Measurements from ENCODE around the gene TMPRSS6.

TMPRSS6 gene

DNA sequence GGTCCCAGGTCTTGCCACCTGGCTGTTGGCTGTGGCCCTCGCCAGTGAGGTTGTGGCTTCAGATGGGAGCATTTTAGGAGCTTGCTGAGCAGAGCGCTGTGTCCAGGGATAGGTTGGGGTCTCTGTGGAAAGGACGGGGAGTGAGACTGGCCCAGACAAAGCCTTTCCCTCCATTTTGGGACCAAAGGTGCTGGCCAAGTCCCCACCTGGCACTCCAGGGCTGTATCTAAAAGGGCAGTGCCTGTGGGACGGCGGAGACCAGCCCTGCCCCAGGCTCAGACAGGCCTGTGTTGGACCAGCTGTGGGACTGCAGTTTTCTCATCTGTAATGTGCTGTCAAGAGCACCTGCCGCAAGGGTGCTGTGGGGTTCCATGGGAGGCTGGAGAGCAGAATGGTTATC, 62.9 kb downstream of the TMPRSS6 start:
- no peak for DNase-seq

DNA sequence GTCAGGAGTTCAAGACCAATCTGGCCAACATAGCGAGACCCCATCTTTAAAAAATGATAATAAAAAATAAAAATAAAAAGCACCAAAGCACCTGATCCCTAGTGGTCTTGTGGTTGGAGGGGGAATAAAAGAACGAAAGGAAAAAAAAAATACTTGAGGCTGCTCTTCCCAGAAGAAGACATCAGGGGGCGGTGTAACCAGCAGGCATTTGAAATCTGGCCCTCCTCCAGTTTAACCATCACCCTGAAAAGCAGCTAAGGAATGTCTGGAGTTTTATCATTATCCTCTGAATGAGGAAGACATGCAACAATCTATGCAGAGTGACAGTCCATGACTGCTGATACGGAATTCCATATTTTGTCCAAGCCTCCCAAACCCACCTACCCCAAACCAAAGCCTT, 63.6 kb downstream of the TMPRSS6 start:
- no peak for DNase-seq

DNA sequence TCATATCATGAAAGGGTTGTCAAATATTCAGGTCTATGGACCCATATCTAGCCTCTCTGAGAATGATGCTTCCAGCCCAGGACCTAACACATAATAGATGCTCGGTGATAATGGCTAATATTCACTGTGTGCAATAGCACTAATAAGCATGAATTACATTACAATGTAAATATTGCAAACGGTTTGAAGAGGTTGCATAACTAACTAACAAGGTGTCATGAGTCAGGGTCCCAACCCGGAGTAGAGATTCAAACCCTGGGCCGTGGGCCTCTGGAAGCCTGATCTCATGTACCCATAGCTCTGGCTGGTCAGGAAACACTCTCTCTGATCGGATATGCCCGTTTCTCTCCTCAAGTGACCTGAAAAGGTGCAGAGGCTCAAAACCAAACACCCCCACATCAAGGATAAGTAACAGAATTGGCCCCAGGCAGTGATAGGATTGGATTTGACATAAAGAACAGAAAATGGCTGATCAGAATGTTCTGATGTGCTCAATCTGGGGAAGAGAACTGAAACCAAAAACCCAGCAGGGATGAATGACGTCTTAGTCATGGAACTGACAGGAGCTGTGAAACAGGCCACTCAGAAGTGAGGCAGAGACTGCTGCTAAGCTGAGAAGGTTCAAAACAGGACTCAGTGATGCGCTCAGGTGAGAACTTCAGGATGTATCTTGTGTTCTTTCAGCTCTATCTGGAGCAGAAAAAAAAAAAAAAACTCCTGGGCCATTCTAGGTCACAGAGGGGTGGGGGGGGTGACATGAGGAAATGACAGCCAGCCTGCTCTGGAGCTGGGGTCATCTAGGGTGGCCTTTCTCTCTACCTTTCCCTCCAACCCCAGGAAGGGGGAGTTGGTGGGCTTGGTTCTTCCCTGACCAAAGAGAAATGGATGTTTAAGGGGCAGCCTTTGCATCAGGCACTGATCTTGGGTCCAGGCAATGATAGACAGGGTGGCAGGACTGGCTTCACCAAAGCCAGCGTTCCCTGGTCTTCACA, 64.6 kb downstream of the TMPRSS6 start:
- no peak for DNase-seq

GRCh38 chr22:37043828-37044538, 65.5 kb downstream of the TMPRSS6 start:
- no peak for DNase-seq

- DNase-seq: no peak
These were observed 66.2 kb downstream of the TMPRSS6 start for GRCh38 chr22:37043209-37043827.

DNA sequence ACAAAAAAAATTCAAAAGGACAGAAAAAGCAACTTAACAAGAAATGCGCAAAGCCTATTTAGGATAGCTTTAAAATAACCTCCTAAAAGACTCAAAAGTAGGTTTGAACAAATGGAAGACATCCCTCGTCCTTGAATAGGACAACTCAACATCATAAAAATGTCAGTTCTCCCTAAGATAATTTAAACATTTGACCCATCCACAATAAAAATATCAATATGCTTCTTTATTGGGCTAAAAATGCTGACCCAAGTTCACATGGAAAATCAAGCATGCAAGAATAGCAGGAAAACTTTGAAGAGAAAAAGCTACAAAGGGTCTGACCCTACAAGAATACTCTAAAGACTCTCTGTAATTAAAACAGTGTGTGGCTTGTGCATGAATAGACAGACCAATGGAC, 70.0 kb downstream of the TMPRSS6 start:
- DNase-seq: no peak

GRCh38 chr22:37037669-37038068, 71.8 kb downstream of the TMPRSS6 start:
- DNase-seq: no peak

DNA sequence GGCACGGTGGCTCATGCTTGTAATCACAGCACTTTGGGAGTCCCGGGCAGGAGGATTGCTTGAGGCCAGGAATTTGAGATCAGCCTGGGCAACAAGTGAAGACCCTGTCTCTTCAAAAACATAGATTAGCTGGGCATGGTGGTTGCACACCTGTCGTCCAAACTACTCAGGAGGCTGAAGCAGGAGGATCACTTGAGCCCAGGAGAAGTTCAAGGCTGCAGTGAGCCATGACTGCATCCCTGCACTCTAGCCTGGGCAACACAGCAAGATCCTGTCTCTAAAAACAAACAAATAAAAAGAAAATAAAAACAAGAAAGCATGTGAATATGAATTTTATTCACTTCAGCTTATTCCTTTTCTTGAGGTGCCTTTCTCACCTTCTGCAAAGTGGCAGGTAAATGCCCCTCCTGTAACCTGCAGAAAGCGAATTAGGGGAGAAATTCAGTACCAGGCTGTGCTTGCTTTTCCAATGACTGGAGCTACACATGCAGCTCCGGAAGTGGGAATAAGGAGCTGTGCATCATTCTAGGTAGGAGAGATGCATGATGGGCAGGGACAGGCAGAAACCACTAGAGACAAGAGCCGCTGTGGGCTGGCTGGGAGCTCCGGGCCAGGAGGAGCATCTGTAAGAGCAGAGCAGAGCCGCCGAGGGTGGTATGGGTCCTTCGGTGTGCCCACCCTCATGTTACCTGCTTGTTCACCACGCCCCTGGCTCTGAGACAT, 72.7 kb downstream of the TMPRSS6 start:
- DNase-seq: no peak

GRCh38 chr22:37033605-37034430, 75.7 kb downstream of the TMPRSS6 start:
- no peak for DNase-seq

DNA sequence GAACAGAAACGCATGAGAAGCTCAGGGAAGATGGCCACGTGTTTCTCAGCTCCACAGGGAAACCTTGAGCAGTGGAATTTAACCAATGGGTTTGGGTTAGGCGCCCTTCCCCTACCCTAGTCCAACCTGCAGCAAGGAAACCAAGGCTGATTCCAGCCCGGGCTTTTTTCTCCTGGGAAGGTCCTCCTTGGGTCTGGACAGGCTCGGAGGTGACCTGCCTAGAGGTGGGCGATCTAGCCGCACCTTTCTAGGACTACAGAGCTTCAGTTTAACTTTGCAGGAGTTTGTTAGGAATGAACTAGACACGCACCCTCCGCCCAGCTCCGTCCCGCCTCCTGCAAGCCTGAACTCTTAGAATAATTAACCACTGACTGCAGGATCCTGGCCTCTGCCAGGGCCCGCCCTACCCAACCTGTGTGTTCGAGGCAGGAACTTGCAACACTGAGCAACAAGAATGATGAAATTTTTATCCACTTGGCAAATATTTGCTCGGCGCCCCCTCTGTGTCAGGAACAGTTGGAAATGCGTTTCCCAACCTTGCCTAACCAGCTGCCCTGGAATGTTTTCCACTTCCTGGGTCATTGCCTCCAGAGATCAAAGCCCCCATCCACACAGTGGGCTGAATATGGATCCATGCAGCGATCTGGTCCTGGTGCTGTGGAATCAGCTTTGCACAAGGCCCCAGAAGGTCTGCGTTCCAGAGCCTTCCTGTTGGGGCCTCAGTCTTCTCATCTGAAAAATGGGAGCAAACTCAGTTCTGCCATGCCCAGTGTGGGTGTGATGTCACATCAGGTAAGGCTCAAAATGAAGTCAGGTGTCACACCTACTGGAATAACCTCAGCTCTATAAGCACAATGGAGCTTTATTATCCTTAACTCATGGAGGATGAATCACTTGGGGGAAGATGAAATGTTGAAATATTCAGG, 76.7 kb downstream of the TMPRSS6 start:
- no peak for DNase-seq

- DNase-seq: no peak
These were observed 77.4 kb downstream of the TMPRSS6 start for GRCh38 chr22:37032134-37032534.

DNA sequence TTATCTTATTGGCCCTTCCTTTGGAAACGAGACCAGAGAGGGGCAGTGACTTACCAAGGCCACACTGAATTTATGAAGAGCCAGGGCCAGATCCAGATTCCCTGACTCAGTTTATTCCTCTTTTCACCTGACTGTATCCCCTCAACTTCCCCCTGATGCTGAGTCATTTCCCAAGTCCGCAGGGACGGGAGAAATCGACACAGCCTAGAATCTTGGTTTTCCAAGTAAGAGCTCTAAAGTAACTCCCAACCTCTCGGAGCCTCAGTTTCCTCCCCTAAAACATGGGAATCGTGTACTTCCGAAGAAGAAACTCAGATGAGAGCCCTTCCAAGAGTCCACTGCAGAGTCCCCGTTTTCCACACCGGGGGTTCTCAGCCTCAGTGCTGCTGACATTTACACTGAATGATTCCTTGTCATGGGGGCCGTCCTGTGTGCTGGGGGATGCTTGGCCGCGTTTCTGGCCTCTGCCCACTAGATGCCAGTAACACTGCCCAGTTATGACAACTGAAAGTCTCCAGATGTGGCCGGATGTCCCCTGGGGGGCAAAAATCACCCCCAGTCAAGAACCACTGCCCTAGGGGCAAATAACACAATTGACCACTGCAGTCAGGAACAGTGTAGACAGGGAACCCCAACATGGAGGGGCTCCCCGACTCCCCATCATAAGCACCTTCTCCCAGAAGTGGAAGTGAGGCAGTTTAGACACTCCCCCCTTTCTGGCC, 78.8 kb downstream of the TMPRSS6 start:
- no peak for DNase-seq

GRCh38 chr22:37028692-37029674, 80.5 kb downstream of the TMPRSS6 start:
- DNase-seq: no peak

DNA sequence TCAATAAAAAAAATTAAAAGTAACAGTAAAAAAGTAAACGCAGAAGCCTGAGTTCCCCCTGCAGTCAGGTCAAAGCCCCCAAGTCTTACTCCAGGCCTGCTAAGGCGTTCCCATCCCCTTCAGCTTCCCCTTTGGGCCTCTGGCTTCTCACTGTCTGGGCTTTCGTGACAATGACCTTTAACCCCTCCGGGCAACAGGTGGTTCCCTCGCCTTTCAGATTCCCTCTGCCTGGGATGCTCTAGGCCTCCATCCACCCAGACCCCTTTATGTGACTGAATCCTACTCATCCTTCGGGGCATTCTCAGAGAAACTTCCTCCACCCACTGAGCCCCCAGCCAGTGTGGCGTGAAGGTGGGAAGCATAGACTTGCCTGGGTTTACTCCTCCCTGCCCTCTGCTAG, 82.0 kb downstream of the TMPRSS6 start:
- no peak for DNase-seq

DNA sequence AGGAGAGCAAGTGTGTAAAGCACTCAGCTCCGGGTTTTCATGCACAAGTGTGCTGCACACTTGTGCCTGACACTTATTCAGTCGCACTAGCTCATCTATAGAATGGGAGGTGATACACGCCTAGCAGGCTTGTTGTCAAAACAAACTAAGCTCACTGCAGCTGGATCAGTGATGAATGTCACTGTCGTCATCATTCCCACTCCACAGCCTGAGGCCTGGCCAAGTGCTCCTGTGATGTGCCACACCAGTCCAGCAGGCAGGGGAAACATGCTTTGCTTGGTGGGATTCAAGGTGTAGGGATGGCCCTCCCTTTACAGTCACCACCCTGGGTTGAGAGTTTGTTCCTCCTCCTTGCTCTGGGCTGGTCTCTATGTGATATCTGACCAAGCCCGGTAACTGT, 83.2 kb downstream of the TMPRSS6 start:
- DNase-seq: no peak

GRCh38 chr22:37025500-37026070, 83.9 kb downstream of the TMPRSS6 start:
- DNase-seq: no peak

- no peak for DNase-seq
These were observed 85.0 kb downstream of the TMPRSS6 start for GRCh38 chr22:37024339-37025157.
